Caco-2 (cell line): ENCODE data around the gene CPNE6. TPM values are rescaled to one million over a fixed set of nuclear protein-coding genes. Genes with fewer than 3 reads are reported as not detected.
"Not testable (repeated sequence)": the region's sequence is repeated elsewhere in the genome, so short reads cannot be mapped to it uniquely, and the experiment has no call there.

ENCODE experiments used
- BruUV-seq: library from RNA; stranded (reverse); fragments of 400-500 nt; replicated peaks from 2 replicates; lab custom pipeline; 2021; lab: Mats Ljungman, UMichigan
- CTCF ChIA-PET: fragments of 300-600 bp; sonication (Branson Sonifier 250); formaldehyde crosslinking; loops from one replicate; lab custom pipeline; 2022; ENCODE audit warnings: antibody characterized with exemption; lab: Charles Lee
- POLR2A ChIA-PET: fragments of 300-600 bp; sonication (Branson Sonifier 250); formaldehyde crosslinking; loops from one replicate; lab custom pipeline; 2022; ENCODE audit warnings: antibody characterized with exemption; lab: Charles Lee
- DNase-seq, 2 experiments: peaks; one replicate each; pipeline versions ENCODE4 v3.0.0 to v3.0.0-alpha.2; 2020 to 2022
- H3K27me3 ChIP-seq: replicated peaks from 2 replicates; pipeline ENCODE4 v1.6.0; 2011; ENCODE audit warnings: low read length; ENCODE audit not compliant: control insufficient read depth, insufficient read depth
- H3K36me3 ChIP-seq: 2 replicates; pipeline ENCODE4 v1.5.1; 2011; ENCODE audit warnings: low read length; ENCODE audit not compliant: control insufficient read depth, insufficient read depth
- H3K4me1 ChIP-seq: fragments of 250-450 bp; sonication (Bioruptor Pico); 2 replicates; pipeline ENCODE4 v1.5.1; 2020; ENCODE audit warnings: mild to moderate bottlenecking
- H3K4me3 ChIP-seq: 2 replicates; pipeline ENCODE4 v1.5.1; 2011; ENCODE audit warnings: low read depth, mild to moderate bottlenecking, control low read depth, low read length
- H3K9me3 ChIP-seq: fragments of 250-450 bp; sonication (Bioruptor Pico); 2 replicates; pipeline ENCODE4 v1.5.1; 2020; ENCODE audit warnings: mild to moderate bottlenecking, moderate library complexity
- H3K27ac Mint-ChIP-seq: one replicate; pipeline ENCODE4 v1.8.0; 2022; ENCODE audit warnings: mixed read lengths; ENCODE audit not compliant: unreplicated experiment
- H3K27me3 Mint-ChIP-seq: one replicate; pipeline ENCODE4 v1.8.0; 2022; ENCODE audit warnings: mixed read lengths; ENCODE audit not compliant: insufficient read depth, unreplicated experiment
- H3K36me3 Mint-ChIP-seq: one replicate; pipeline ENCODE4 v1.8.0; 2022; ENCODE audit warnings: mild to moderate bottlenecking, mixed read lengths; ENCODE audit not compliant: insufficient read depth, unreplicated experiment
- H3K4me1 Mint-ChIP-seq: one replicate; pipeline ENCODE4 v1.8.0; 2022; ENCODE audit warnings: low read depth, mixed read lengths; ENCODE audit not compliant: unreplicated experiment
- H3K4me3 Mint-ChIP-seq: one replicate; pipeline ENCODE4 v1.8.0; 2022; ENCODE audit warnings: mild to moderate bottlenecking, moderate library complexity, mixed read lengths; ENCODE audit not compliant: unreplicated experiment
- H3K9me3 Mint-ChIP-seq: one replicate; pipeline ENCODE4 v1.8.0; 2022; ENCODE audit warnings: mixed read lengths; ENCODE audit not compliant: unreplicated experiment
- intact Hi-C: fragments of 100-400 bp; cut with micrococcal nuclease; formaldehyde crosslinking; loops from one replicate; pipeline ENCODE4 v1.10.0; 2022; ENCODE audit not compliant: unreplicated experiment
- total RNA-seq: library from RNA; stranded (reverse); gene quantifications from 2 replicates; pipeline ENCODE4 v1.2.3, GENCODE V29; 2022
- TF ChIP-seq, protein P1 (sequence below), 2 experiments: fragments of 200-600 bp in 1 of 2; IDR thresholded peaks; 1 replicate in 1 of 2; 2 replicates in 1 of 2; pipeline versions ENCODE4 v1.5.1 to v1.8.0; 2011 to 2022; ENCODE audit warnings: antibody characterized with exemption in 1 of 2, control low read depth in 1 of 2, inconsistent platforms in 1 of 2, low read depth in 1 of 2, low read length in 1 of 2, mild to moderate bottlenecking in 1 of 2, moderate library complexity in 1 of 2; ENCODE audit not compliant: insufficient read depth in 1 of 2, severe bottlenecking in 1 of 2, unreplicated experiment in 1 of 2

Gene CPNE6
- total RNA-seq, 1 experiment from 2014 or later = not detected

GRCh38 chr14:24042746-24043145 lies 28.6 kb upstream of the CPNE6 start:
- no peaks in the 10 kb centered on the region for H3K27me3 ChIP-seq
- no peak overlapping the region for H3K4me3 ChIP-seq
- intact Hi-C loops = no loop called here
- no peaks in the 10 kb centered on the region for H3K4me1 ChIP-seq
- no TSS peak for BruUV-seq
- Mint-ChIP-seq H3K4me3 (no peak overlapping the region), H3K27me3 (peaks cover 13% of the 10 kb centered on the region), H3K36me3 (no peaks in the 10 kb centered on the region), H3K27ac (no peak overlapping the region), H3K9me3 (no peaks in the 10 kb centered on the region), H3K4me1 (peaks cover 7% of the 10 kb centered on the region)
- ChIA-PET CTCF (no interaction called here), POLR2A (no interaction called here)
- DNase-seq = no peak
- TF ChIP-seq, protein P1, sequence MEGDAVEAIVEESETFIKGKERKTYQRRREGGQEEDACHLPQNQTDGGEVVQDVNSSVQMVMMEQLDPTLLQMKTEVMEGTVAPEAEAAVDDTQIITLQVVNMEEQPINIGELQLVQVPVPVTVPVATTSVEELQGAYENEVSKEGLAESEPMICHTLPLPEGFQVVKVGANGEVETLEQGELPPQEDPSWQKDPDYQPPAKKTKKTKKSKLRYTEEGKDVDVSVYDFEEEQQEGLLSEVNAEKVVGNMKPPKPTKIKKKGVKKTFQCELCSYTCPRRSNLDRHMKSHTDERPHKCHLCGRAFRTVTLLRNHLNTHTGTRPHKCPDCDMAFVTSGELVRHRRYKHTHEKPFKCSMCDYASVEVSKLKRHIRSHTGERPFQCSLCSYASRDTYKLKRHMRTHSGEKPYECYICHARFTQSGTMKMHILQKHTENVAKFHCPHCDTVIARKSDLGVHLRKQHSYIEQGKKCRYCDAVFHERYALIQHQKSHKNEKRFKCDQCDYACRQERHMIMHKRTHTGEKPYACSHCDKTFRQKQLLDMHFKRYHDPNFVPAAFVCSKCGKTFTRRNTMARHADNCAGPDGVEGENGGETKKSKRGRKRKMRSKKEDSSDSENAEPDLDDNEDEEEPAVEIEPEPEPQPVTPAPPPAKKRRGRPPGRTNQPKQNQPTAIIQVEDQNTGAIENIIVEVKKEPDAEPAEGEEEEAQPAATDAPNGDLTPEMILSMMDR (IDR thresholded peaks at IDR 0.05; ENCODE audit: insufficient read depth in 1 of 2, low read depth in 1 of 2, low read length in 1 of 2, severe bottlenecking in 1 of 2, unreplicated experiment in 1 of 2) = no peak
- no peaks in the 10 kb centered on the region for H3K36me3 ChIP-seq
- H3K9me3 ChIP-seq = no peaks in the 10 kb centered on the region

DNA sequence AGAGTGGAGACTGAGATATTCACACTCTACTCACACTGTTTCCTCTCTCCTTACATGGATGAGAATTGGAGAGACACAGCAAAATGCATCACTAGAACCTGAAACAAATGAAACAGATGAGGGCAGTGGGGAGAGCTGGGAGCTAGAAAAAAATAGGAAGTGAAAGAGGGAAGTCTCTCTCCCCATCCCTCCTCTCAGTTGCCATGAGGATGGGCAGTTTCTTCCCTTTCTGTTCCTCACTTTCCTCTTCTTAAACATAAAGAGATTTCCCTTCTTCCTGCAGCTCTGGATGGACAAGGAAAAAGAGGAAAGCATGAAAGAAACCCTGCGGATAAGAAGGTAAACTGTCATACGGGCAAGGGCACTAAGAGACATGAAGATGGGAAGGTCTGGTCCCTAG lies 22.4 kb upstream of the CPNE6 start:
- POLR2A ChIA-PET, BruUV-seq, H3K4me1 Mint-ChIP-seq, H3K4me3 Mint-ChIP-seq, H3K9me3 ChIP-seq, CTCF ChIA-PET, intact Hi-C loops, H3K9me3 Mint-ChIP-seq, H3K4me3 ChIP-seq, H3K27ac Mint-ChIP-seq, H3K36me3 ChIP-seq, H3K27me3 ChIP-seq, DNase-seq, H3K4me1 ChIP-seq, H3K36me3 Mint-ChIP-seq: not testable (repeated sequence)
- H3K27me3 Mint-ChIP-seq = peaks cover 16% of the 10 kb centered on the region

GRCh38 chr14:24050753-24051152 lies 20.6 kb upstream of the CPNE6 start:
- DNase-seq, H3K9me3 ChIP-seq, H3K9me3 Mint-ChIP-seq, intact Hi-C loops, CTCF ChIA-PET, H3K27ac Mint-ChIP-seq, H3K36me3 Mint-ChIP-seq, H3K27me3 ChIP-seq, H3K4me1 Mint-ChIP-seq, H3K36me3 ChIP-seq, H3K4me1 ChIP-seq, H3K4me3 ChIP-seq, BruUV-seq: not testable (repeated sequence)
- Mint-ChIP-seq H3K4me3 (peak overlapping the region; percentile 74), H3K27me3 (peaks cover 15% of the 10 kb centered on the region)
- POLR2A ChIA-PET = interaction anchor here (1.2 kb wide), 1 partner anchor 64 kb away, joined by 5 read pairs; the partner anchor contains the start of genes DCAF11 and NRL

DNA sequence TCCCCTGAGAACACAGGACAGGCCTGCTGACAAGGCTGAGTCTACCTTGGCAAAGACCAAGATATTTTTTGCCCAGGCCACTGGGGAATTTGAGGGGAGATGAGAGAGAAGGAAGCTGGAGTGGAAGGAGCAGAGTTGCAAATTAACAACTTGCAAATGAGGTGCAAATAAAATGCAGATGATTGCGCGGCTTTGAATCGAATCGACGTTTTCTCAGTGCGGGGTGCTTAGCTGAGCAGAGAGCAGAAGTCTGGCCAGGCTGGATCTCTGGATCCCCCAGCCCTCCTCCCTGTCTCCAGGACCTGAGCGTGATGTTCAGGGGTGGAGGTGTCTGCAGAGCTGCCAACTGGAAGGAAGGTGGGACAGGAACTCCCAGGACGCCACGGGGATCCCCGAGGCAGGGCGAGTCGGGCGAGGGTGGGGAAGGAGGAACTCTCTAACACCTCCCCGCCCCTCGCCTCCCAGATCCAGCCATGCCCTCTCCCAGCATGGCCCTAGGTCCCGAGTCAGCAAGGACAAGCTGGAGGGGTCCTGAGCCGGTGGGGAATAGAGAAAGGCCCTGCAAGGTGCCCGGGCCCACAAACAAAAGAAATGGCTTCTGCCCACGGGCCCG lies 20.1 kb upstream of the CPNE6 start:
- H3K27me3 ChIP-seq = no peaks in the 10 kb centered on the region
- intact Hi-C loops = no loop called here
- TF ChIP-seq, protein P1 (IDR thresholded peaks at IDR 0.05; ENCODE audit: insufficient read depth in 1 of 2, low read depth in 1 of 2, low read length in 1 of 2, severe bottlenecking in 1 of 2, unreplicated experiment in 1 of 2) = no peak

More for the DNA sequence above, 20.1 kb upstream of the CPNE6 start:
- POLR2A ChIA-PET = interaction anchor here (0.7 to 1.3 kb wide), 3 partner anchors 30 to 64 kb away, joined by 5 read pairs; partner anchors contain the start of genes DCAF11, NRL and PCK2
- CTCF ChIA-PET = interaction anchor here (0.6 to 1.5 kb wide), 3 partner anchors 39 to 57 kb away, joined by 4 to 9 read pairs (median 5); no protein-coding TSS in a partner anchor
- peak in 1 of 2 experiments; percentile 25 for DNase-seq
- Mint-ChIP-seq H3K27ac (no peak overlapping the region), H3K36me3 (no peaks in the 10 kb centered on the region), H3K27me3 (peaks cover 15% of the 10 kb centered on the region), H3K9me3 (no peaks in the 10 kb centered on the region), H3K4me3 (peak overlapping the region; percentile 74), H3K4me1 (no peaks in the 10 kb centered on the region)
- BruUV-seq = no TSS peak
- H3K4me3 ChIP-seq = peak overlapping the region; percentile 65
- no peaks in the 10 kb centered on the region for H3K9me3 ChIP-seq
- H3K36me3 ChIP-seq = no peaks in the 10 kb centered on the region
- peaks cover 5% of the 10 kb centered on the region; the same call in 1 of the 2 replicates for H3K4me1 ChIP-seq
